ENCODE data around the gene PARP3.

PARP3 gene

DNA sequence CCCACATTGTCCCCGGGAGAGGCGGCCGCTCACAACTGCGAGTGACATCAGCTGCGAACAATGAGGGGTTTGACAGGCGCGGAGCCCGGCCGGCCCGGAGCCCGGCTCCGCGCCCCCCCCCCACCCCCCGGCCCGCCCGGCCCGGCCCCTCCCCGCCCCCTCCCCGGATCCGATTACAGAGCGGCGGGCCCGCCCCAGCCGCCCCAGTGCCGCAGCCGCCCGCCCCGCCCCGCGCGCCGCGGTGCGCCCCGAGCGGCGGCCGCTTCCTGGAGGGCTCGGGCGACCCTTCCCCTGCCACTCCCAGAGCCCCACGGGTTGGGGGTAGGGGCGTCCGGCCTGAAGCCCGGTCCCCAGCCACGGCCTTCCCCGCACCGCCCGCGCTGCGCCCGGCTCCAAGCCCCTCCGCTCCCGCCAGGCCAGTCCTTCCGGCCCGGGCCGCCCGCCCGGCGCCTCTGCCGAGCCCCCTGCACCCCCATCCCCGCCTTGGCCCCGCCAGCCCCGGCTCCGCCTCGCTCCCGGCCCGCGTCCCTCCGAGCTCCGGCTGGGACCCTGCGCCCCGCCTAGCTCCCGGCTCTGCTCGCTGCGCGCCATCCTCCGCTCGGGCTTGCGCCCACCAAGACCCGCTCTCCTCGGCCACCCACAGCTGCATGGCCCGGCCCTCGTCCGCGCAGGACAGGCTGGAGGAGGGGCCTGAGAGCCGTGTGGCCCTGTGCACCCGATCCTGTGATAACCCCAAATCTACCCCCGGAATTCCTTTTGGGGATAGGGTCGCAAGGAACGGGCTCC is 25.4 kb downstream of the PARP3 start, which contains the start of gene PCBP4:
Gene PCBP4, minus strand, starts transcription at position 71 of the 786 bp plus-strand sequence. CDS start 6,214 bp downstream, outside the sequence.
- peak; percentile 53 for DNase-seq

DNA sequence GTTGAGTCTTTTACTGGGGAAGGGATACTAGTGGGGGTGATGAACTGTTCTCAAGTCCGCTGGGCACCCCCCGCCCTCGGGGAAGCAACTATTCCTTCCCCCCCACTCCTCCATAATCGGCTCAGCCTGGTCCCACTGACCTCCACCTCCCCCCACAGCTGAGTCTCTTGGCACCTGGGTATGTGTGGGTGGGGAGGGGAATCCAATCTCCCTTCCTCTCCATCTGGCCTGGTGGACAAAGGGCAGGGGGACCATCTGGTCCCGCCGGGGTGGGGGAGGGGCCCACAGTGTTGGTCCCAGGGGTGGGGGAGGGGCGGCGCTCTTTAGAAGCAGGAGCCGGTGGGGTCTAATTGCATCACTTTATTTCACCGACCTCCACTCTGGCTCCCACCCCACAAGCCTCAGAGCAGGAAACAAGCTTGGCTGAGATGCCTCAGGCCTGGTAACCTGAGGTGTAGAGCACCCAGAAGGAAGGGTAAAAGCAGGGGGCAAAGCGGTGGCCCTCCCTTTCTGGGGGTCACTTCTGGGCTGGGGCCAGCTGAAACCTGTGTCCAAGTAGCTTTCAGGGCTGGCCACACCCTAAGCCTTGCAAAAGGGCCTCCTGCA is 26.1 kb downstream of the PARP3 start:
- DNase-seq: no peak

DNA sequence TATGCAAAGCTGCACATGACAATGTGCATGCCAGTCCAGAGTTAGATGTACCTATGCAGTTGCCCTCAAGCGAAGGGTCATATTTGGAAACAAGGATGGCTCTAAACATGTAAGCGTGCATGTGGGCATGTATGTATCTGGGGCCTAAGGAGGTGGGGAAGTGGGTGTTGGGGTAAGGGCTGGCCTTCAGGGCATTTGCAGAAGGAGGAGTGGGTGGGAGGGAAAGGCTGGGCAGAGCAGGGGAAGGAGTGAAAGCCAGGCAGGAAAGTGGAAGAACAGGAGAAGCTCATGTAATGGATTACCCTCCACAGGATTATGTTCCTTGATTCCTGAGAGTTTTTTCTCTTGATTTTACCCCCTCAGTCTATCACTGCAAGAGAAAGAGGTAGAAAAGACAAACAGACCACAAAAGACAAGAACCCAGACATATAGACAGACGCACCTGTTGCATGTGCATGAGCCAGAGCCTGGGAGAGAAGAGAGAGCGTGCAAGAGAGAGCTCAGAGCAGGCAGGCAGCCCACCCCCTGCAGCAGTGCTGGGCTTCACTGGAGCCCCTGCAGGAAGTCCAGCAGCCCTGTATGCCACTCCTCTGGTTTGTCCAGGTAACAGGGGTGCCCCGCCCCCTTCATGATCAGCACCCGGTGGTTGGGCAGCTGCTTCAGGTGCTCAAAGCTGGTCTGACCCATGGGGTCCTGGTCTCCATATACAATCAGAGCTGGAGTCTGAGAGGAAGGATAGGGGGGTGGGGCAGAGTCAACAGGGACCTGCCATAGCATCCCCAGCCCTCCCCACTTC is 26.9 kb downstream of the PARP3 start:
- DNase-seq: no peak

DNA sequence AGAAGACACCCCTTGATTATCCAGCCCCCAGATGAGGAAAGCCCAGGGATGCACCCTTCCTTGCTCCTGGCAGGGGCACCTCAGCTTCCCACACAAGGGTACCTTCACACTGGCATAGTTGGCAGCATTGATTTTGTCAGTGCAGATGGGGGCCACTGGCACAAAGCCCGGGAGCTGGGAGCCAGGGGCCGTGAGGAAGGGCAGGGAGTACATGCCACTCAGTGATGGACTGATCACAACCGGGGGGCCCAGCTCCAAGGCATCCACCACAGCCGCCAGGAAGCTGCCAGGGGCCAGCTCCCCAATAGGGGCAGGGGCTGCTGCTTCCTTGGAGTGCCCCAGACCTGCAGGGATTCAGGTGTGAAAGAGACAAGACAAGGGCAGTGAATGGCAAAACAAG is 27.7 kb downstream of the PARP3 start:
- no peak for DNase-seq

GRCh38 chr3:51970606-51971300 is 28.6 kb downstream of the PARP3 start:
- DNase-seq: no peak

GRCh38 chr3:51971350-51971749 is 29.2 kb downstream of the PARP3 start:
- no peak for DNase-seq

DNA sequence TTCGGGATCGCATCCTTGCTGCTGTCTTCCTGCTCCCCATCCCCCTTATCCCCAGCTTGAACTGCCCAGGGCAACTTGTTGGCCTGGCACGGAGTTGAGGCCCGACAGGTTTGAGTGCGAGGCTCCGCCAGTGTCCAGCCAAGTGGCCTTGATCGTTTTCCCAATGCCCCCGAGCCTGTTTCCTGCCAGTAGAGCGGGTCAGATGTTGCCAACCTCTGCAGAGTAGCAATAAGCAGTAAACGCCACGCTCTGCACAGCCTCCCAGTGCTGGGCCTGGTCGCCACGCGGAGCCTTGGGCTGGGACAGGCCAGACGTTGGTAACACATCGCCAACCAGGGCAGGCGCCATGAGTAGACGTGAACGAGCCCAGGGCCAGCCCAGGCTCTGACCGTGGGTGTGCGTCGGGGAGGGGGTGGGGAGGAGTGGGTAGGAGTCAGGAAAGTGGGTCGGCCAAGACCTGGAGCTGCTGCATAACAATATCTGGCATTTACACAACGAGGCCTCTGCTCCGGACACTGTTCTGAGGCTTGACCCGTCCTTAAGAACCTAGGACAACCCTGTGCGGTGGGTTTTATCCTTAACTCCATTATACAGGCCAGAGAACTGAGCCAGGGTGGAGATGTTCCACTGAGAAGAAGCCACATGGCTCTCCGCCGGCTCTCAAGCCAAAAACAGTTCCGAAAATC is 32.3 kb downstream of the PARP3 start:
- peak; percentile 50 for DNase-seq

GRCh38 chr3:51974963-51975851 is 33.0 kb downstream of the PARP3 start, which contains the start of gene ABHD14A:
TSS of gene ABHD14A (plus strand) at chr3:51975064. CDS start at chr3:51975136, 72 bp downstream.
- peak; percentile 76 for DNase-seq

DNA sequence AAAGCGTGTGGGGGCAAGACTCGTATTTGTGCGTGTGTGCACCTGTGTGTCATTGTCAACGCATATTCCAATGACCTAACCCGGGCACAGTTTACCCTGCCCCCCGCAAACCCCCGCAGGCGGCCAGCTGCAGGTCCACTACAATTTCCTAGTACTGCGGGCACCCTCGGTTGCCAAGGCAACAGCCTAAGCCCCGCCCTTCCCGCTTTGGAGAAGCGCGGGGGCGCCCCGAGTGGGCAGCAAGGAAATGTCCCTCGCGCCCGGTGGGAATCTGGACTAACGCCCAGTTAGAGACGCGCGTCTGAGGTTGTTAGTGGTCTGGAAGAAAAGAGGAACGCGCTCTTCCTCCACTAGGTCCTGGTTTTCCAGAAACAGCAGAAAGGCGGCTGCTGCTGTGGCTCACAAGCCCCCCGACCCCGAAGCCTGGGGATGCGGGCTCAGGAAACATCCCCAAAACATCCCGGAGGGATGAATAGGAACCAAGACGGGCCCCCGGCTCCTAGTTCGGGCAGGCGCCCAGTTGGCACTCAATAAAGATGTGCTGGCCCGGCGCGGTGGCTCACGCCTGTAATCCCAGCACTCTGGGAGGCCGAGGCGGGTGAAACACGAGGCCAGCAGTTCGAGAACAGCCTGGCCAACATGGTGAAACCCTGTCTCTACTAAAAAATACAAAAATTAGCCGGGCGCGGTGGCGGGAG is 33.8 kb downstream of the PARP3 start:
- DNase-seq: peak; percentile 68

- no peak for DNase-seq
Measured at GRCh38 chr3:51977446-51978142, 35.4 kb downstream of the PARP3 start.

DNA sequence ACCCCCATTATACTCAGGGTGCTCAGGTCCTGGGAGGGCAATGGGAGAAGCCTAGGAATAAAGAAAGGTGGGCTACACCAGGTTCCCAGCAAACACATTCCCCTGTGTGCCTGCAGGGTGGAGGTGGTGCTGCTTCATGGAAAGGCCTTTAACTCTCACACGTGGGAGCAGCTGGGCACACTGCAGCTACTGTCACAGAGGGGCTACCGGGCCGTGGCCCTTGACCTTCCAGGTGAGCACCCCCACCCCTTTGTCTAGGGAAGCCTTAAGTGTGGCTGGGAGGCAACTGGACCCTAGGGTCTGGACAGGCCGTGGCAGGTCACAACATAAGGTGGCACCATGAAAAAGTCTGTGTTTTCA is 36.0 kb downstream of the PARP3 start:
- no peak for DNase-seq

DNA sequence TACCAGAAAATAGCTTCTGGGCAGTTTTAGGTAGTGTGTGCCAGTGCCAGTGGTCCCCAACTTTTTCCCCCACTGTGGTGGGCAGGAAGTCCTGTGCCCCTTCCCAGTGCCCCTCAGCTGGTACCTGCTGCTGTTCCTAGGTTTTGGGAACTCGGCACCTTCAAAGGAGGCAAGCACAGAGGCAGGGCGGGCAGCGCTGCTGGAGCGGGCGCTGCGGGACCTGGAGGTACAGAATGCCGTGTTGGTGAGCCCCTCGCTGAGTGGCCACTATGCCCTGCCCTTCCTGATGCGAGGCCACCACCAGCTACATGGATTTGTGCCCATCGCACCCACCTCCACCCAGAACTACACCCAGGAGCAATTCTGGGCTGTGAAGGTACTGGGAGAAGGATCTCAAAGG is 38.1 kb downstream of the PARP3 start:
- no peak for DNase-seq

DNA sequence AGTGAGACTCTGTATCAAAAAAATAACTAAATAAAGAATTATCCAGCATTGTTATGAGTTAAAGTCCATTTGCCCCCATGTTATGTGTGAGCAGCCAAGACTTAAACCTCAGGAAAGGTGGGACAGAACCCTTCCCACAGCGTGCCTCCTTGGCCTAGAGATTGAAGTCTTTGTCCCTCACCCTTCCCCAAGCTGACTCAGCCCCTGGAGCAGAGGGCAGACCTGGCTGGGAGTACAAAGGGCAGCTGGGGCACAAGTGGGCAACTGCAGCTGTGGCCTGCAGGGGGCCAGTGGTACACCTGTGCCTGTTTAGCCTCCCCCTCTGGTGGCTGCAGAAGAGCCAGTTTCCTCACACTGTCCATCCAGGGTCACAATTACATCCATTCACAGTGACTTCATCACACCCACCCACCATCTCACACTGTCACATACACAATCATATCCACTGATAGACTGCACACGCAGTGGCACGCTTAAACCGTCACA is 40.2 kb downstream of the PARP3 start:
- DNase-seq: peak; percentile 62

DNA sequence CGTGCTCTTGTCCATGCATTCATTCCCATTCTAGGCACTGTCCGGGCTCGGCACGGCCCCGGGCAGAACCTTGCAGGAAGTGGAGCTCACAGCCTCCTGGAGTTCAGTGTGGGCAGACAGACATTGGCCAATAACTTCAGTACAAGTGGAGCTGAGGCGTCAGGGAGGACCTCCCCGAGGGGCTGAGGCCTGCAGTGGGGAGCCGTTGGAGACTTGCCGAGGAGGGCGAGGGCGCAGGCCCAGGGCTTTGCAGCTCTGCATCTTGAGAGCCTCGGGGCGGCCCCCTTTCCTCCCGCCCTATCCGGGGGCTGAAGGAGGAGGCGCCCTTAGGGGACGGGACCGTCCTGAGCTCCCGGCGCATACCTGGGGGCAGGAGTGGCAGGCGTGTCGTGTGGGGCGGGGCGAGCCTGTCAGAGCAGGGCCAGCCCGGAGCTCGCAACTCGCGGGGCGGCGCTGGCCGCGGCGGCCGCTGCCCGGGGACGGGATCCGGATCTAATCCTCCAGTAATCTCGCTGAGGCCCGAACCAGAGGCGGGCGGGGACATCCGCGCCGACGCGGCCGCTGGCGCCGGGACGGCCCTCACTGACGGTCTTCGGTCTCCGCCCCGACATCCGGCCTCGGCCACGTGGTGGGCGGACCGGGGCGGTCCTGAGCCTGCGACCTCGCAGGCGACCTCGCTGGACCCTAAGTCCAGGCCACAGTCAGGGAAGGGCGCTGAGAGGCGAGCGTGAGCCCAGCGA is 40.8 kb downstream of the PARP3 start, which contains the start of gene ACY1:
Gene ACY1, plus strand, starts transcription at position 698 of the 740 bp plus-strand sequence. CDS start 530 bp downstream, outside the sequence.
- DNase-seq: peak; percentile 86

DNA sequence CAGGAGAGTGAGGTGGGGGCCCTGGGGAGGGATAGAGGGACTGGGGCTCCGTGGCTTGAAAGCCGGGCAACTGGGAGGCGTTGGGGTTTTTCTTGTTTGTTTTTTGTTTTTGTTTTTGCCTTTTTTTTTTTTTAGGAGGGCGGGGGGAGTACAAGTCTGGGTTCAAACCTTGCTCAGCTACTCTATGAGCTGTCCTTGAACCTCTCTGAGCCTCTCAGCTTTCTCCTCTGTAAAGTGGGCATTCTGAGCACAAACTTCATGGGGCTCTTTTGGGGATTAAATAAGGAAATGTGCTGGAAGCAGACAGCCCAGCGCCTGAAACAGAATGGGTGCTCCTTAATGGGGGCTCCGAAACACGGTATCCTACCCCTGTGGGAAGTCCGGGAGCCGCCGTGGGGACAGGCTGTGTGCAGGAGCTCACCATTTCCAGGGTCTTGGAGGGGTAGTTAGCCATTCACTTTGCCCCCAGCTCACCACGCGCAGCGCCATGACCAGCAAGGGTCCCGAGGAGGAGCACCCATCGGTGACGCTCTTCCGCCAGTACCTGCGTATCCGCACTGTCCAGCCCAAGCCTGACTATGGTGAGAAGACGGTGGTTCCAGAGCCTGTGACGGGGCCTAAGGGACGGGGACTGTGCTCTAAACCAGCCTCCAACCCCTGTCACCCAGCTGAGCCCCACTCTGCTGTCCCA is 41.6 kb downstream of the PARP3 start:
- DNase-seq: no peak

DNA sequence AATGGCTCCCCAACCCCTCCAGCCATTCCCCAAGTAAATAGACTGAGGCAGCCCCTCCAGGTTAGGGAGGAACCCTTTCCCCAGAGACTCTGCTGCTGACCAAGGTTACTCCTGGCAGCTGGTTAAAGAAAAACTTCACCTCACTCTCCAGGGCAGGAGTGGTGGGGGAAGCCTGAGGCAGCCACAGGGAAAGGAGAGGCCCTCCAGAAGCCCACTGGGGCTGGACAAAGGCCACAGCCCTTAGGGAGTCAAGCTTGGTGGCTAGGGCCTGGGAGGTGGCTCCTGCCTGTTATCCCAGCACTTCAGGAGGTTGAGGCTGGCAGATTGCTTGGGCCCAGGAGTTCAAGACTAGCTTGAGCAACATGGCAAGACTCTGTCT is 42.1 kb downstream of the PARP3 start:
- DNase-seq: no peak

GRCh38 chr3:51985063-51985462 is 42.9 kb downstream of the PARP3 start:
- no peak for DNase-seq
